ENCODE data around the gene RBM20. TPM values are rescaled to one million over a fixed set of nuclear protein-coding genes. Genes with fewer than 3 reads are reported as not detected.

The RBM20 gene
- total RNA-seq, 2 donors from 2014 or later: 51.7 to 59.9 TPM

DNA sequence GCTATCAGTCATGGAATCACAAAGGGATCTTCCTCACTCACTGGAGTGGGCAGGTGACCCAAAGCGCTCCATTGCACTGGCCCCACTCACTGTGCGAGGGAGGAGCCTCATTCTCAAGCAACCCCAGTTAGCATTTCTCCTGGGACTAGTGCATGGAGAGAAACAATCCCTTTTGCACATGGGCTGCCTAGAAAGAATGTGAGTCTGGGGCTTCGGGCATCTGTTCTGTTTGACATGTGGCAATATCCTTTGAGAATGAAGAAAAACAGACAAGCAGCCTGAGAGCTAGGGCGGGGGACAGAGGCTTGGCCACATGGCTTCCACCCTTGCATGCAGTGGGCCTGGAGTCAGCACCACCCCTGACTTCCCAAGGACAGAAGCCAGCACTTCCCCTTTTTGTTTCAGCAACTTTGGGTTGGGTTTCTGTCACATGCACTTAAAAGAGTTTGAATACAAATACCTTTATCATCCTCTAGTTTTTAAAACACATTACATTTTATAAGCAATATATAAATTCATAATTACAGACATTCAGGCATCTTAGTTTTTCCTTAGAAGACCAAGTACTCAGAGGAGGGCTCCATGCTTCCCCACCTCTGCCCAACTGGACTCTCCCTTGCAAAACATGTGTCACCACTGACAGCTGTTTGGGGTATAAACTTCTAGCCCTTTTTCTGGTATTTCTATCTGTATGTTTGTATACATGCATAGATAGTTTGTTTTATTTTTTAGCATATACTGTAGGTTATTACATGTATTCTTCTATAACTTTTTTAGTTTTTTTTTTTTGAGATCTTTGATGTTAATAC, 73.8 kb downstream of the RBM20 start:
- H3K4me1 ChIP-seq: peaks cover 0 to 28% of the 10 kb centered on the region in 2 donors
- no peaks in the 10 kb centered on the region for H3K9me3 ChIP-seq
- no peak for TF ChIP-seq CTCF (IDR thresholded peaks at IDR 0.05)
- no peaks in the 10 kb centered on the region for H3K27me3 ChIP-seq
- no peak for DNase-seq (ENCODE audit: low spot score)
- peak overlapping the region; percentile 4 to 62 for H3K27ac ChIP-seq
- no peaks in the 10 kb centered on the region for H3K36me3 ChIP-seq
- no peak overlapping the region for H3K4me3 ChIP-seq

DNA sequence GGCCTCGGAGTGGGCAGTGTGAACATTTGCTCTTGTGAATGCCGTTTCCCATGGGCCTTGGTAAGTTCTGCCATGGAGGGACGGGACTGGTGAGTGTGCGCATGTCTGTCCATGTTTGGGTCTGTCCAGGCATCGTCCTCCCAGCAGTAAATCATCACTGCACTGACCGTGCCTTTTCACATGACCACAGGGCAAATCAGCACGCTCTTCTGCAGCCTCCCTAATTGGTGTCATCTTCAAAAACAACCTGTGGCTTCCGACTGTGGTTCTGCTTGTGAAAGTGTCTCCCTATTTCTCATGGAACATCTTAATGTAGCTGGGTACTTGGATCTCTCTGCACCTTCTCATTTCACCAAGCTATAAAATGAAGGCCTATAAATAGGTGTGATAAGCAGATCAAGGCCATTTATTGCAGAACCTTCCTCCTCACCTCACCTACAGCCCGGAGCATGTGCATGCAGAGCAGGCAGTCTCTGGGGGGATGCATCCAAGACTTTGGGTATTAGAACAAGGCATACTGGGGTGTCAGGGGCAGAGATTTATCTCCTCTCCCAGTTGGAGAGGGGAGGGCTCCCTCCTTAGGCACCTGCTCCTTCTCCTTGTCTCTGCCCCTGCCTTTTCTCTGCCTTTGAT, 77.4 kb downstream of the RBM20 start:
- Histone ChIP-seq H3K4me1 (peaks cover 0 to 49% of the 10 kb centered on the region in 2 donors), H3K27ac (peak overlapping the region; percentile 58 to 65), H3K9me3 (no peaks in the 10 kb centered on the region), H3K27me3 (no peaks in the 10 kb centered on the region), H3K36me3 (no peaks in the 10 kb centered on the region), H3K4me3 (no peak overlapping the region)
- no peak for DNase-seq (ENCODE audit: low spot score)
- no peak for TF ChIP-seq CTCF (IDR thresholded peaks at IDR 0.05)

DNA sequence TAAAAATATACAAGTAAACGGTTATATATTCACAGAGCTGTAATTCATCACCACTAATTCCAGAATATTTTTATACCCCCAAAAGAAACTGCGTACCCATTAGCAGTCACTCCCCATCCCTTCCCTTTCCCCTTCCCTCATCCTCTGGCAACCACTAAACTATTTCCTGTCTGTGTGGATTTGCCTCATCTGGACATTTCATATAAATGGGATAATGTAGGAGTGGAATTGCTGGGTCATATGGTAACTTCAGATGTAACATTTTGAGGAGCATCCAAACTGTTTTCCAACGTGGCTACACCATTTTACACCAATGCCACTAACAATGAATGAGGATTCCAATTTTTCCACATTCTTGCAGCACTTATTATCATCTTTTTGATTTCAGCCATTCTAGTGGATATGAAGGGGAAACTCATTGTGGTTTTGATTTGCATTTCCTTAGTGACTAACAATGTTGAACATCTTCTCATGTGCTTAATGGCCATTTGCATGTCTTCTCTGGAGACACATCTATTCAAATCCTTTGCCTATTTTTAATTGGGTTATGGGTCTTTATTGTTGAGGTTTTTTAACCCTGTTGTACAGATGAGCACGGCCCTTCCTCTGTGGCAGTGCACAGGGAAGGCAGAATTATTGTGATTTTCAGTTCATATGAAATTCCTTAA, 79.2 kb downstream of the RBM20 start:
- DNase-seq (ENCODE audit: low spot score): no peak
- Histone ChIP-seq H3K36me3 (no peaks in the 10 kb centered on the region), H3K9me3 (no peaks in the 10 kb centered on the region), H3K4me1 (peaks cover 0 to 35% of the 10 kb centered on the region in 2 donors), H3K4me3 (no peak overlapping the region), H3K27me3 (no peaks in the 10 kb centered on the region), H3K27ac (peak overlapping the region; percentile 78 to 82)
- no peak for TF ChIP-seq CTCF (IDR thresholded peaks at IDR 0.05)

DNA sequence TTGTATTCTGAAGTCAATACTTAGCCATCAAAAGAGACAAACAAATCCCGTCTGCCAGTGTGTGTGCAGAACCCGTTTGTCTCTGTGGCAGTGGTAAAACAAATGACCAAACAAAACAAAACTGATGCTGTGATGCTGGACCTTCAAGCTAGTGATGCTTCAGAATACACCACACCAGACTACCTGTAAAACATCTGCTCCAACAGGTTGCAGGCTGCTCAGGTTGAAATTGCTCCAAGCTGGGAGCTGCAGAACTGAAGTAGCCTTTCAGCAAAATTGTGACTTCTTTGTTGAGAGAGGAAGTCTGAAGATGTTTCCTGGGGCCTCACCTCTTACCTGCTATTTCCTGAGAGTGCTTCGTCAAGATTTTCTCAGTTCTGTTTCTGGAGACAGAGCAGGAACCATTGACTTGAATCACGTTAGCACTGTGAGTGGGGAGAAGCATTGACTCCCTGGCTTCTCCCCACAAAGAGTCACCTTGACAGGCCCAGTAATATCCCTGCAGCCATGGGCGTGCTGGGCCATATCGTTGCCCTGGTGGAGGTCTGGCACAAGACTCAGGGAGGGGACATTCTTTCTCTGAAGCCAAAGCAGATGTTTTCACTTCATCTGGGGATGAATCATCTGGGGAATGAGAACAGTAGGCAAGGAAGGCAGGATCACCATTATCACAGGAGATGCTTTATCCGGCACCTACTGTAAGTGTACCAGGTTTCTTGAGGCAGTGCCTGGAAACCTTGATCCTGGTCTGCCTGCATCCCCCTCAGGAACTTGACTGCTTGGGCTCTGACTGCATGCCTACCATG, 80.2 kb downstream of the RBM20 start:
- Histone ChIP-seq H3K36me3 (no peaks in the 10 kb centered on the region), H3K27ac (peak overlapping the region; percentile 78 to 82), H3K9me3 (no peaks in the 10 kb centered on the region), H3K4me1 (peaks cover 0 to 35% of the 10 kb centered on the region in 2 donors), H3K4me3 (no peak overlapping the region), H3K27me3 (no peaks in the 10 kb centered on the region)
- DNase-seq (ENCODE audit: low spot score): no peak
- TF ChIP-seq CTCF (IDR thresholded peaks at IDR 0.05): no peak

DNA sequence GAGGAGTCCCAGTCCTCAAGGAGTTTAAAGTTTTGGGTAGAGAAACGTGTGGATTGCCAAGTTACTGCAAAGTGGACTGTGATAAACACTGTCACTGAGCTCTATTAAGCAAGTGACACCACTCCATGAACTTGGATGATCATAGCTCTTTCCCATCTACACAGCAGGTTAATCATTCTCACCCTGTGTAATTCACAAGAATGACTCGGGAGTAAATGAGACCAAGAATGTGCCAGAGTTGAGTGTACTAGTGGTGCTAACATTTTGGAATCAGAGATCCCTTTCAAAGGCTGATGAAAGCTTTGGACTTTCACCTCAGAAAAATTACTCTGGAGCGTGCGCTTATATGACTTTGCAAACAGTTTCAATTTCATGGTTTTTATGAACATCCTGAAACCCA, 80.8 kb downstream of the RBM20 start:
- Histone ChIP-seq H3K36me3 (no peaks in the 10 kb centered on the region), H3K27ac (peak overlapping the region; percentile 78 to 82), H3K4me3 (no peak overlapping the region), H3K27me3 (no peaks in the 10 kb centered on the region), H3K4me1 (peaks cover 0 to 37% of the 10 kb centered on the region in 2 donors), H3K9me3 (no peaks in the 10 kb centered on the region)
- TF ChIP-seq CTCF (IDR thresholded peaks at IDR 0.05): no peak
- no peak for DNase-seq (ENCODE audit: low spot score)
